Bronchial epithelial cell (primary cell): ENCODE measurements around the gene DLGAP1. TPM values are rescaled to one million over a fixed set of nuclear protein-coding genes. Genes with fewer than 3 reads are reported as not detected.

ENCODE experiments used
- DNase-seq: peaks from one replicate; pipeline ENCODE4 v3.0.0-alpha.2; 2010; ENCODE audit warnings: low read depth
- FAIRE-seq: peaks from 2 replicates; lab custom pipeline; 2011; peaks lifted over from hg19 to GRCh38; lab: Jason Lieb, UNC
- H3K27me3 ChIP-seq: 2 replicates; pipeline ENCODE4 v1.5.1; 2011; ENCODE audit warnings: low read length; ENCODE audit not compliant: control insufficient read depth, insufficient read depth
- H3K36me3 ChIP-seq: 2 replicates; pipeline ENCODE4 v1.5.1; 2011; ENCODE audit warnings: low read length; ENCODE audit not compliant: control insufficient read depth, insufficient read depth
- H3K4me3 ChIP-seq: 2 replicates; pipeline ENCODE4 v1.5.1; 2011; ENCODE audit warnings: mild to moderate bottlenecking, low read depth, low read length, control low read depth
- CTCF ChIP-seq: IDR thresholded peaks from 2 replicates; pipeline ENCODE4 v1.5.1; 2011; ENCODE audit warnings: mild to moderate bottlenecking, moderate library complexity, low read length, control low read depth, inconsistent platforms; ENCODE audit not compliant: insufficient read depth, severe bottlenecking
- total RNA-seq: library from RNA; depleted of rRNA; stranded (reverse); fragments of >200 nt; gene quantifications from 2 replicates; pipeline ENCODE4 v1.2.1, GENCODE V29; 2014

The DLGAP1 gene
- total RNA-seq, 1 donor from 2014 or later: not detected

- Histone ChIP-seq H3K4me3 (no peak overlapping the region), H3K27me3 (no peaks in the 10 kb centered on the region), H3K36me3 (no peaks in the 10 kb centered on the region)
- DNase-seq (no peak), FAIRE-seq (no peak)
- no peak for TF ChIP-seq CTCF
These were observed 731.6 kb downstream of the DLGAP1 start for GRCh38 chr18:3723554-3723953.

- no peak overlapping the region for H3K4me3 ChIP-seq
- no peaks in the 10 kb centered on the region for H3K27me3 ChIP-seq
- H3K36me3 ChIP-seq: no peaks in the 10 kb centered on the region
- FAIRE-seq: no peak
- DNase-seq: no peak
- TF ChIP-seq CTCF: no peak
These were observed 732.3 kb downstream of the DLGAP1 start for GRCh38 chr18:3722649-3723433.

GRCh38 chr18:3721771-3722648 is 733.1 kb downstream of the DLGAP1 start:
- FAIRE-seq: no peak

GRCh38 chr18:3720818-3721545 is 734.1 kb downstream of the DLGAP1 start:
- Histone ChIP-seq H3K27me3 (no peaks in the 10 kb centered on the region), H3K4me3 (no peak overlapping the region), H3K36me3 (no peaks in the 10 kb centered on the region)
- TF ChIP-seq CTCF: no peak
- DNase-seq: no peak
- FAIRE-seq: no peak

More at GRCh38 chr18:3721771-3722648, 733.1 kb downstream of the DLGAP1 start:
- Histone ChIP-seq H3K4me3 (no peak overlapping the region), H3K27me3 (no peaks in the 10 kb centered on the region), H3K36me3 (no peaks in the 10 kb centered on the region)
- DNase-seq: no peak
- no peak for TF ChIP-seq CTCF

GRCh38 chr18:3720159-3720558 is 734.9 kb downstream of the DLGAP1 start:
- Histone ChIP-seq H3K36me3 (no peaks in the 10 kb centered on the region), H3K4me3 (no peak overlapping the region), H3K27me3 (no peaks in the 10 kb centered on the region)
- TF ChIP-seq CTCF: no peak
- no peak for DNase-seq
- no peak for FAIRE-seq
